BLaER1 treated with 17β-estradiol and CSF1 and Interleukin-3, amounts not matched to agents 10 nM and 100 nM (cell line): Measurements from ENCODE around the gene SMAD6.

ENCODE experiments used
- H3K27ac ChIP-seq, 11 experiments: shearing (Covaris generic); formaldehyde crosslinking; 2 replicates each; pipeline ENCODE4 v1.8.1; 2022
- H3K27me3 ChIP-seq, 11 experiments: shearing (Covaris generic); formaldehyde crosslinking; 2 replicates each; pipeline ENCODE4 v1.8.1; 2022
- H3K36me3 ChIP-seq, 11 experiments: shearing (Covaris generic); formaldehyde crosslinking; 2 replicates each; pipeline ENCODE4 v1.8.1; 2022
- H3K4me1 ChIP-seq, 10 experiments: shearing (Covaris generic); formaldehyde crosslinking; 2 replicates each; pipeline ENCODE4 v1.8.1; 2022
- H3K4me2 ChIP-seq, 11 experiments: shearing (Covaris generic); formaldehyde crosslinking; 2 replicates each; pipeline ENCODE4 v1.8.1; 2022
- H3K4me3 ChIP-seq, 10 experiments: shearing (Covaris generic); formaldehyde crosslinking; 2 replicates each; pipeline ENCODE4 v1.8.1; 2022
- H3K9ac ChIP-seq, 11 experiments: shearing (Covaris generic); formaldehyde crosslinking; 2 replicates each; pipeline ENCODE4 v1.8.1; 2022
- H3K9me3 ChIP-seq, 11 experiments: shearing (Covaris generic); formaldehyde crosslinking; replicated peaks in 1 of 11; 2 replicates each; pipeline ENCODE4 v1.8.1; 2022
- H4K20me1 ChIP-seq, 11 experiments: shearing (Covaris generic); formaldehyde crosslinking; 2 replicates each; pipeline ENCODE4 v1.8.1; 2022
- Cebpa-rat ChIP-seq, 11 experiments: shearing (Covaris generic); IDR thresholded peaks; 2 replicates each; pipeline ENCODE4 v1.8.1; 2022

Gene SMAD6

GRCh38 chr15:66657185-66658020, 44.6 kb upstream of the SMAD6 start:
- Histone ChIP-seq H3K4me1 (peaks cover 7 to 42% (median 25%) of the 10 kb centered on the region in 10 experiments; a peak in 19 of 20 replicates), H3K9me3 (no peaks in the 10 kb centered on the region), H4K20me1 (no peaks in the 10 kb centered on the region), H3K27me3 (peaks cover 22 to 40% (median 35%) of the 10 kb centered on the region in 11 experiments), H3K4me3 (no peak overlapping the region), H3K36me3 (no peaks in the 10 kb centered on the region), H3K4me2 (peak overlapping the region in 2 of 11 experiments; percentile 3 to 9; a peak in 1 of 22 replicates), H3K9ac (no peak overlapping the region), H3K27ac (no peak overlapping the region)
- no peak for TF ChIP-seq Cebpa-rat (IDR thresholded peaks at IDR 0.05)

- Histone ChIP-seq H3K4me2 (no peak overlapping the region), H3K4me1 (peaks cover 7 to 42% (median 25%) of the 10 kb centered on the region in 10 experiments; a peak in 19 of 20 replicates), H3K36me3 (no peaks in the 10 kb centered on the region), H3K9ac (no peak overlapping the region), H4K20me1 (no peaks in the 10 kb centered on the region), H3K9me3 (no peaks in the 10 kb centered on the region), H3K27me3 (peaks cover 22 to 36% (median 35%) of the 10 kb centered on the region in 11 experiments), H3K4me3 (no peak overlapping the region), H3K27ac (no peak overlapping the region)
- TF ChIP-seq Cebpa-rat (IDR thresholded peaks at IDR 0.05), result no peak
Observed at GRCh38 chr15:66658044-66658443, 44.0 kb upstream of the SMAD6 start.

GRCh38 chr15:66658855-66659254, 43.2 kb upstream of the SMAD6 start:
- Histone ChIP-seq H3K4me2 (peak overlapping the region in 4 of 11 experiments; percentile 32 to 61 (median 44); a peak in 3 of 22 replicates), H3K27me3 (peaks cover 22 to 30% (median 28%) of the 10 kb centered on the region in 11 experiments), H3K4me1 (peaks cover 7 to 42% (median 25%) of the 10 kb centered on the region in 10 experiments; a peak in 19 of 20 replicates), H3K36me3 (no peaks in the 10 kb centered on the region), H3K4me3 (no peak overlapping the region), H4K20me1 (no peaks in the 10 kb centered on the region), H3K9me3 (no peaks in the 10 kb centered on the region), H3K9ac (no peak overlapping the region), H3K27ac (no peak overlapping the region)
- TF ChIP-seq Cebpa-rat (IDR thresholded peaks at IDR 0.05), result no peak

GRCh38 chr15:66659384-66659783, 42.7 kb upstream of the SMAD6 start:
- peak overlapping the region in 7 of 11 experiments; percentile 11 to 61 (median 41); a peak in 8 of 22 replicates for H3K4me2 ChIP-seq
- H3K4me3 ChIP-seq, result no peak overlapping the region
- peaks cover 18 to 25% (median 22%) of the 10 kb centered on the region in 11 experiments for H3K27me3 ChIP-seq
- H3K27ac ChIP-seq, result no peak overlapping the region
- peaks cover 7 to 41% (median 24%) of the 10 kb centered on the region in 10 experiments; a peak in 19 of 20 replicates for H3K4me1 ChIP-seq
- H4K20me1 ChIP-seq, result no peaks in the 10 kb centered on the region
- no peak for TF ChIP-seq Cebpa-rat (IDR thresholded peaks at IDR 0.05)
- no peaks in the 10 kb centered on the region for H3K36me3 ChIP-seq
- no peaks in the 10 kb centered on the region for H3K9me3 ChIP-seq
- no peak overlapping the region for H3K9ac ChIP-seq

GRCh38 chr15:66661432-66662096, 40.5 kb upstream of the SMAD6 start:
- peaks cover 0 to 5% (median under 1%) of the 10 kb centered on the region in 11 experiments; a peak in 6 of 22 replicates for H3K27me3 ChIP-seq
- H3K9me3 ChIP-seq, result no peaks in the 10 kb centered on the region
- H3K4me1 ChIP-seq, result peaks cover 0 to 24% (median 9%) of the 10 kb centered on the region in 10 experiments; a peak in 15 of 20 replicates
- no peak overlapping the region for H3K4me3 ChIP-seq
- no peaks in the 10 kb centered on the region for H4K20me1 ChIP-seq
- no peak for TF ChIP-seq Cebpa-rat (IDR thresholded peaks at IDR 0.05)
- no peak overlapping the region for H3K9ac ChIP-seq
- no peaks in the 10 kb centered on the region for H3K36me3 ChIP-seq
- H3K27ac ChIP-seq, result no peak overlapping the region
- H3K4me2 ChIP-seq, result no peak overlapping the region

GRCh38 chr15:66662522-66662921, 39.5 kb upstream of the SMAD6 start:
- H3K27ac ChIP-seq, result no peak overlapping the region
- H3K4me3 ChIP-seq, result no peak overlapping the region
- H3K36me3 ChIP-seq, result no peaks in the 10 kb centered on the region
- no peak overlapping the region for H3K4me2 ChIP-seq
- no peak overlapping the region for H3K9ac ChIP-seq
- H3K27me3 ChIP-seq, result no peaks in the 10 kb centered on the region
- H4K20me1 ChIP-seq, result no peaks in the 10 kb centered on the region
- H3K9me3 ChIP-seq, result peaks cover 0 to 3% (median 0%) of the 10 kb centered on the region in 11 experiments; a peak in 7 of 22 replicates
- TF ChIP-seq Cebpa-rat (IDR thresholded peaks at IDR 0.05), result no peak
- H3K4me1 ChIP-seq, result peaks cover 0 to 19% (median 9%) of the 10 kb centered on the region in 10 experiments; a peak in 15 of 20 replicates

- H4K20me1 ChIP-seq, result no peaks in the 10 kb centered on the region
- peaks cover 0 to 14% (median 5%) of the 10 kb centered on the region in 11 experiments; a peak in 11 of 22 replicates for H3K9me3 ChIP-seq
- H3K9ac ChIP-seq, result no peak overlapping the region
- H3K27me3 ChIP-seq, result no peaks in the 10 kb centered on the region
- H3K4me1 ChIP-seq, result peaks cover 0 to 18% (median 9%) of the 10 kb centered on the region in 10 experiments; a peak in 15 of 20 replicates
- no peak for TF ChIP-seq Cebpa-rat (IDR thresholded peaks at IDR 0.05)
- no peaks in the 10 kb centered on the region for H3K36me3 ChIP-seq
- no peak overlapping the region for H3K4me2 ChIP-seq
- no peak overlapping the region for H3K4me3 ChIP-seq
- H3K27ac ChIP-seq, result no peak overlapping the region
Observed at GRCh38 chr15:66663664-66664063, 38.4 kb upstream of the SMAD6 start.

GRCh38 chr15:66670175-66670574, 31.9 kb upstream of the SMAD6 start:
- H3K9me3 ChIP-seq, result peaks cover 0 to 15% (median 5%) of the 10 kb centered on the region in 11 experiments; a peak in 12 of 22 replicates
- no peak overlapping the region for H3K9ac ChIP-seq
- H3K27ac ChIP-seq, result no peak overlapping the region
- no peaks in the 10 kb centered on the region for H4K20me1 ChIP-seq
- no peak overlapping the region for H3K4me3 ChIP-seq
- H3K4me1 ChIP-seq, result peaks cover 12 to 25% (median 21%) of the 10 kb centered on the region in 10 experiments
- H3K4me2 ChIP-seq, result no peak overlapping the region
- no peaks in the 10 kb centered on the region for H3K36me3 ChIP-seq
- no peaks in the 10 kb centered on the region for H3K27me3 ChIP-seq
- no peak for TF ChIP-seq Cebpa-rat (IDR thresholded peaks at IDR 0.05)
